ENCODE measurements around the gene SPATA31E1.
"Not testable (repeated sequence)": the region's sequence is repeated elsewhere in the genome, so short reads cannot be mapped to it uniquely, and the experiment has no call there.

SPATA31E1 gene

GRCh38 chr9:87934444-87934843, 51.8 kb downstream of the SPATA31E1 start:
- not testable (repeated sequence) for DNase-seq (ENCODE audit: low spot score)

- DNase-seq (ENCODE audit: low spot score): not testable (repeated sequence)
Observed at GRCh38 chr9:87937352-87937751, 54.7 kb downstream of the SPATA31E1 start.

GRCh38 chr9:87937918-87938317, 55.2 kb downstream of the SPATA31E1 start:
- DNase-seq (ENCODE audit: low spot score): not testable (repeated sequence)

GRCh38 chr9:87938336-87938735, 55.7 kb downstream of the SPATA31E1 start:
- not testable (repeated sequence) for DNase-seq (ENCODE audit: low spot score)

Measured in pons (tissue), 1 donor.